Measurements from ENCODE around the gene DNAJC1.
A peak's percentile ranks its signal among the peaks of the same experiment; 100 is the strongest.

Gene DNAJC1

DNA sequence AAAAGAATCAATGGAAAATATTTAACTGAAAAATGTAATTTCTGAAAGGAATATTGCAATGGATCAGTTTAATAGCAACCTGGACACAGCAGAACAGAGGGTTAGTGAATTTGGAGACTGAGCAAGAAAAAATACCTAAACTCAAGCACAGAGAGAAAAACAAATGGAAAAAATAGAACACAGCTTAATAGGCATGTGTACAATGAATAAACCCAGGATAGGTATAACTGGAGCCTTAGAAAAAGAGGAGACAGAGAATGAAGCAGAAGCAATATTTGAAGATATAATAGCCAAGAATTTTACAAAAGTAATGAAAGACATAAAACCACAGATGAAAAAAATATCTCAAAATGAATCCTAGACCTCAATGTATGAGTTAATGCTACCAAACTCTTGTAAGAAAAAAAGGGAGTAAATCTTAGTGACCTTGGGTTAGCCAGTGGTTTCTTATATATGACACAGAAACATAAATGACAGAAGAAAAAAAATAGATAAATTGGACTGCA lies 2.9 kb upstream of the DNAJC1 start:
- no peak for DNase-seq (ENCODE audit: low read depth, low spot score)
- in situ Hi-C loops (cut with HindIII; ENCODE audit: low sequenced_read_pairs) = no loop called here
- no peak overlapping the region for H3K4me3 ChIP-seq (ENCODE audit: low read depth, low read length)
- TF ChIP-seq, protein P1, sequence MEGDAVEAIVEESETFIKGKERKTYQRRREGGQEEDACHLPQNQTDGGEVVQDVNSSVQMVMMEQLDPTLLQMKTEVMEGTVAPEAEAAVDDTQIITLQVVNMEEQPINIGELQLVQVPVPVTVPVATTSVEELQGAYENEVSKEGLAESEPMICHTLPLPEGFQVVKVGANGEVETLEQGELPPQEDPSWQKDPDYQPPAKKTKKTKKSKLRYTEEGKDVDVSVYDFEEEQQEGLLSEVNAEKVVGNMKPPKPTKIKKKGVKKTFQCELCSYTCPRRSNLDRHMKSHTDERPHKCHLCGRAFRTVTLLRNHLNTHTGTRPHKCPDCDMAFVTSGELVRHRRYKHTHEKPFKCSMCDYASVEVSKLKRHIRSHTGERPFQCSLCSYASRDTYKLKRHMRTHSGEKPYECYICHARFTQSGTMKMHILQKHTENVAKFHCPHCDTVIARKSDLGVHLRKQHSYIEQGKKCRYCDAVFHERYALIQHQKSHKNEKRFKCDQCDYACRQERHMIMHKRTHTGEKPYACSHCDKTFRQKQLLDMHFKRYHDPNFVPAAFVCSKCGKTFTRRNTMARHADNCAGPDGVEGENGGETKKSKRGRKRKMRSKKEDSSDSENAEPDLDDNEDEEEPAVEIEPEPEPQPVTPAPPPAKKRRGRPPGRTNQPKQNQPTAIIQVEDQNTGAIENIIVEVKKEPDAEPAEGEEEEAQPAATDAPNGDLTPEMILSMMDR (IDR thresholded peaks at IDR 0.05; ENCODE audit: low read depth, low read length) = no peak

DNA sequence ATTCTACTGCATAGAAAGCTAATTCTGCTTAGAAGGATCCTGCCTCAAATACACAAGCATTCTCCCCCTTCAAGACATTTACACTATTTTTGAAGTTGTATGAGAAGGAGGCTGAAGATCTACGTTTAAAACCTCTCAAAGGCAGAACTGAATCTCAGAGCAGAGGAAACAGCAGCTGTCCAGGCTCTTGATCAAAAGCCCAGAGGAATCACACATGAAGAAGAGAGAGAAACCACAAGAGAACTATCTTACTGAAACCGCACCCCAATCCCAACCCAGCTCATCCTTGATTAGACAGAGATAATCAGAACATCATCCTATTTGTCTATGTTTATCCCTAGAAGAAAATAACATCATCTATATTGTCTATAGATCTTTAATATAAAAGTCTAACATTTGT lies 2.2 kb upstream of the DNAJC1 start:
- TF ChIP-seq, protein P1 (IDR thresholded peaks at IDR 0.05; ENCODE audit: low read depth, low read length) = no peak
- in situ Hi-C loops (cut with HindIII; ENCODE audit: low sequenced_read_pairs) = no loop called here
- no peak for DNase-seq (ENCODE audit: low read depth, low spot score)
- no peak overlapping the region for H3K4me3 ChIP-seq (ENCODE audit: low read depth, low read length)

DNA sequence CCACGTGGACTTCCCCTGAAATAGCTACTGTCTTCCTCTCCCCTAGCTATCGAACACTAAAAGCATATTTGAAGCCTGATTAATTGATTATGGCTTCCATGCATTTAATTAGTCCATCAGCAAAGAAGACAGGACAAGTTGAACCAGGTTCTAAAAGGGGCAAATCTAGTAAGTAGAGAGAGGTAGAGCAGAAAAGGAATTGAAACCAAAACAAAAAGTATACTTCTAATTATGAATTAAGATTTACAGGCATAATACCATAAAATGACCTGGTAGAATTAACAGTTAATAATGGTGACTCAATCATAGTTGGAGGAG lies 393 bp upstream of the DNAJC1 start:
- in situ Hi-C loops (cut with HindIII; ENCODE audit: low sequenced_read_pairs) = no loop called here
- no peak for DNase-seq (ENCODE audit: low read depth, low spot score)
- peak overlapping the region; percentile 92 for H3K4me3 ChIP-seq (ENCODE audit: low read depth, low read length)
- TF ChIP-seq, protein P1 (IDR thresholded peaks at IDR 0.05; ENCODE audit: low read depth, low read length) = no peak

- TF ChIP-seq, protein P1 (IDR thresholded peaks at IDR 0.05; ENCODE audit: low read depth, low read length) = no peak
- in situ Hi-C loops (cut with HindIII; ENCODE audit: low sequenced_read_pairs) = no loop called here
- H3K4me3 ChIP-seq (ENCODE audit: low read depth, low read length) = peak overlapping the region; percentile 92
- DNase-seq (ENCODE audit: low read depth, low spot score) = peak; percentile 65
Observed at GRCh38 chr10:22002591-22003176, 846 bp downstream of the DNAJC1 start.

DNA sequence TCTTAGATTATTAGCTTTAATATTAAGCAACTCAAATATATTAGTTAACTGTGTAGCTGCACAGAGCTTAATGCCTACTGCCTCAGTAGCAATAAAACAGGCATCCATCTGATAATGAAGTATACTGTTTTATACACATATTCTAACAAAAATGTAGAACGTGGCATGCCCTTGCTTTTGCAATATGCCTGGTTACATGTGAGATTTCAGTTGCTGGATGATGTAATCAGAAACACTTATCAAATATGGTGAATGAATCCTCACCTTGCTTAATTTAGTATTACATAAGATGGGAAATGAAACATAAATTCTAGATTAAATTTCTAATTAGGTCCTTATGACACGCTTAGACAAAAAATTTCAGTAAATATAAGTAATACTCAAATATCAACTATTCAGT lies 8.0 kb downstream of the DNAJC1 start:
- DNase-seq (ENCODE audit: low read depth, low spot score) = no peak
- in situ Hi-C loops (cut with HindIII; ENCODE audit: low sequenced_read_pairs) = no loop called here
- TF ChIP-seq, protein P1 (IDR thresholded peaks at IDR 0.05; ENCODE audit: low read depth, low read length) = no peak
- H3K4me3 ChIP-seq (ENCODE audit: low read depth, low read length) = no peak overlapping the region

- in situ Hi-C loops (cut with HindIII; ENCODE audit: low sequenced_read_pairs) = no loop called here
- TF ChIP-seq, protein P1 (IDR thresholded peaks at IDR 0.05; ENCODE audit: low read depth, low read length) = peak; percentile 23
- DNase-seq (ENCODE audit: low read depth, low spot score) = peak; percentile 49
- no peak overlapping the region for H3K4me3 ChIP-seq (ENCODE audit: low read depth, low read length)
Observed at GRCh38 chr10:21993360-21994001, 10.0 kb downstream of the DNAJC1 start.
